HCT116 (cell line): ENCODE measurements around the gene COQ10B. TPM values are rescaled to one million over a fixed set of nuclear protein-coding genes. Genes with fewer than 3 reads are reported as not detected.

Source experiments
- ATAC-seq: fragments of 200-7000 bp; cut with Tn5 transposase; 2 replicates; pipeline ENCODE4 v1.9.1; 2020; ENCODE audit warnings: mild to moderate bottlenecking, moderate library complexity
- BruUV-seq: library from RNA; stranded (reverse); fragments of 400-500 nt; replicated peaks from 2 replicates; lab custom pipeline; 2021; lab: Mats Ljungman, UMichigan
- CTCF ChIA-PET: fragments of 300-600 bp; sonication (Branson Sonifier 250); formaldehyde crosslinking; loops from one replicate; lab custom pipeline; 2021; ENCODE audit warnings: antibody characterized with exemption; lab: Charles Lee
- POLR2A ChIA-PET: fragments of 300-600, 350-600 bp; sonication (Branson Sonifier 250); formaldehyde crosslinking; loops from one replicate; lab custom pipeline; 2021; ENCODE audit warnings: antibody characterized with exemption; lab: Charles Lee
- RAD21 ChIA-PET, 2 experiments: fragments of 300-600 bp; sonication (Branson Sonifier 250); formaldehyde crosslinking; loops; one replicate each; lab custom pipeline; 2023; ENCODE audit warnings: low total read pairs in 2 of 2; ENCODE audit not compliant: uncharacterized antibody in 2 of 2, unreplicated experiment in 2 of 2, low non-redundant PET in 1 of 2; lab: Charles Lee
- DNase-seq: peaks from one replicate; pipeline ENCODE4 v3.0.0-alpha.2; 2010; ENCODE audit warnings: low read depth, low spot score
- H2AFZ ChIP-seq: fragments of 200-600 bp; shearing (Covaris generic), sonication (generic); 2 replicates; pipeline ENCODE4 v1.6.1; 2017; ENCODE audit warnings: low read depth, mixed run types, mixed read lengths, antibody characterized with exemption, low read length; ENCODE audit not compliant: poor library complexity, severe bottlenecking
- H3K27ac ChIP-seq: 2 replicates; pipeline ENCODE4 v1.5.1; 2012; ENCODE audit warnings: low read depth, low read length
- H3K27me3 ChIP-seq: fragments of 200-600 bp; sonication (generic); 2 replicates; pipeline ENCODE4 v1.6.1; 2016; ENCODE audit warnings: mixed run types, low read length, mixed read lengths; ENCODE audit not compliant: insufficient read depth
- H3K36me3 ChIP-seq, 2 experiments: fragments of 200-500 bp in 1 of 2; fragments of 200-600 bp in 1 of 2; sonication (Bioruptor generic) in 1 of 2; sonication (generic) in 1 of 2; 2 replicates each; pipeline versions ENCODE4 v1.5.1 to v1.6.1; 2014 to 2016; ENCODE audit warnings: low read length in 2 of 2, inconsistent platforms in 1 of 2, mixed read lengths in 1 of 2, mixed run types in 1 of 2; ENCODE audit not compliant: insufficient read depth in 2 of 2, control insufficient read depth in 1 of 2
- H3K4me1 ChIP-seq, 2 experiments: fragments of 200-600 bp in 1 of 2; sonication (generic) in 1 of 2; 2 replicates each; pipeline versions ENCODE4 v1.5.1 to v1.6.1; 2012 to 2017; ENCODE audit warnings: low read length in 2 of 2, inconsistent platforms in 1 of 2, mild to moderate bottlenecking in 1 of 2, mixed read lengths in 1 of 2, mixed run types in 1 of 2, moderate library complexity in 1 of 2; ENCODE audit not compliant: insufficient read depth in 2 of 2, control insufficient read depth in 1 of 2
- H3K4me2 ChIP-seq: fragments of 200-600 bp; sonication (generic); 2 replicates; pipeline ENCODE4 v1.6.1; 2017; ENCODE audit warnings: mixed run types, low read length, mixed read lengths
- H3K4me3 ChIP-seq, 2 experiments: fragments of 200-600 bp in 1 of 2; sonication (generic) in 1 of 2; replicated peaks in 1 of 2; 2 replicates each; pipeline ENCODE4 v1.5.1; 2011 to 2016; ENCODE audit warnings: low read length in 2 of 2, control low read depth in 1 of 2, low read depth in 1 of 2, mild to moderate bottlenecking in 1 of 2, mixed read lengths in 1 of 2, mixed run types in 1 of 2
- H3K79me2 ChIP-seq: fragments of 200-600 bp; sonication (generic); 2 replicates; pipeline ENCODE4 v1.6.1; 2017; ENCODE audit warnings: mild to moderate bottlenecking, mixed run types, low read length, moderate library complexity, mixed read lengths; ENCODE audit not compliant: insufficient read depth
- H3K9ac ChIP-seq: fragments of 200-600 bp; sonication (generic); 2 replicates; pipeline ENCODE4 v1.6.1; 2016; ENCODE audit warnings: low read length, mixed read lengths
- H3K9me2 ChIP-seq: fragments of 200-600 bp; sonication (generic), shearing (Covaris generic); 2 replicates; pipeline ENCODE4 v1.6.1; 2017; ENCODE audit warnings: mixed run types, mild to moderate bottlenecking, moderate library complexity; ENCODE audit not compliant: insufficient read depth
- H3K9me3 ChIP-seq, 2 experiments: fragments of 200-500 bp in 1 of 2; fragments of 200-600 bp in 1 of 2; sonication (Bioruptor generic) in 1 of 2; sonication (generic) in 1 of 2; 2 replicates each; pipeline ENCODE4 v1.6.1; 2014 to 2017; ENCODE audit warnings: low read length in 2 of 2, mixed read lengths in 2 of 2, inconsistent platforms in 1 of 2, low read depth in 1 of 2, mild to moderate bottlenecking in 1 of 2, mixed run types in 1 of 2, moderate library complexity in 1 of 2; ENCODE audit not compliant: control insufficient read depth in 1 of 2, insufficient read depth in 1 of 2
- H4K20me1 ChIP-seq: fragments of 200-600 bp; sonication (generic), shearing (Covaris generic); 2 replicates; pipeline ENCODE4 v1.6.1; 2017; ENCODE audit warnings: mixed run types, mild to moderate bottlenecking, moderate library complexity; ENCODE audit not compliant: insufficient read depth
- CBX3 ChIP-seq: IDR thresholded peaks from 2 replicates; pipeline ENCODE4 v1.6.1; 2012; ENCODE audit warnings: low read depth
- CTCF ChIP-seq, 3 experiments: fragments of 200-600 bp in 1 of 3; sonication (generic) in 1 of 3; IDR thresholded peaks in 2 of 3; conservative IDR thresholded peaks in 1 of 3; 2 replicates each; pipeline ENCODE4 v1.5.1; 2012 to 2017; ENCODE audit warnings: low read depth in 2 of 3, low read length in 2 of 3, antibody characterized with exemption in 1 of 3, borderline replicate concordance in 1 of 3, control low read depth in 1 of 3, mild to moderate bottlenecking in 1 of 3, mixed read lengths in 1 of 3, mixed run types in 1 of 3, moderate library complexity in 1 of 3; ENCODE audit not compliant: insufficient read depth in 1 of 3
- EGR1 ChIP-seq: IDR thresholded peaks from 2 replicates; pipeline ENCODE4 v1.6.1; 2012; ENCODE audit warnings: low read depth
- EZH2 ChIP-seq: fragments of 200-600 bp; sonication (generic); IDR thresholded peaks from 2 replicates; pipeline ENCODE4 v1.6.1; 2017; ENCODE audit warnings: antibody characterized with exemption, mixed run types
- POLR2A ChIP-seq: IDR thresholded peaks from 2 replicates; pipeline ENCODE4 v1.7.0; 2011; ENCODE audit warnings: borderline replicate concordance; ENCODE audit not compliant: insufficient read depth, insufficient read length; ENCODE audit errors: extremely low read depth
- POLR2AphosphoS5 ChIP-seq: IDR thresholded peaks from 2 replicates; pipeline ENCODE4 v1.6.1; 2011; ENCODE audit warnings: mild to moderate bottlenecking, low read depth, low read length, moderate library complexity
- RAD21 ChIP-seq: IDR thresholded peaks from 2 replicates; pipeline ENCODE4 v1.6.1; 2012; ENCODE audit warnings: low read depth, mild to moderate bottlenecking
- SIN3A ChIP-seq: IDR thresholded peaks from 2 replicates; pipeline ENCODE4 v1.6.1; 2012; ENCODE audit warnings: low read depth
- SP1 ChIP-seq: IDR thresholded peaks from 2 replicates; pipeline ENCODE4 v1.6.1; 2012; ENCODE audit warnings: low read depth
- TCF7L2 ChIP-seq: IDR thresholded peaks from 2 replicates; pipeline ENCODE4 v1.7.0; 2011; ENCODE audit warnings: borderline replicate concordance, inconsistent platforms; ENCODE audit not compliant: insufficient read depth, insufficient read length; ENCODE audit errors: extremely low read depth
- ZFX ChIP-seq: fragments of 450-650 bp; IDR thresholded peaks from 2 replicates; pipeline ENCODE4 v1.6.1; 2017
- intact Hi-C: fragments of 100-400 bp; cut with micrococcal nuclease; formaldehyde crosslinking; loops from 2 replicates; pipeline ENCODE4 v1.10.0; 2022
- total RNA-seq: library from RNA; stranded (reverse); gene quantifications from one replicate; pipeline ENCODE4 v1.2.1, GENCODE V29; 2021; ENCODE audit not compliant: unreplicated experiment
- TF ChIP-seq, protein P1 (sequence below): IDR thresholded peaks from 2 replicates; pipeline ENCODE4 v1.6.1; 2012
- TF ChIP-seq, protein P2 (sequence below): IDR thresholded peaks from 2 replicates; pipeline ENCODE4 v1.6.1; 2012

COQ10B gene
- total RNA-seq, 1 experiment from 2014 or later: 20.4 TPM

DNA sequence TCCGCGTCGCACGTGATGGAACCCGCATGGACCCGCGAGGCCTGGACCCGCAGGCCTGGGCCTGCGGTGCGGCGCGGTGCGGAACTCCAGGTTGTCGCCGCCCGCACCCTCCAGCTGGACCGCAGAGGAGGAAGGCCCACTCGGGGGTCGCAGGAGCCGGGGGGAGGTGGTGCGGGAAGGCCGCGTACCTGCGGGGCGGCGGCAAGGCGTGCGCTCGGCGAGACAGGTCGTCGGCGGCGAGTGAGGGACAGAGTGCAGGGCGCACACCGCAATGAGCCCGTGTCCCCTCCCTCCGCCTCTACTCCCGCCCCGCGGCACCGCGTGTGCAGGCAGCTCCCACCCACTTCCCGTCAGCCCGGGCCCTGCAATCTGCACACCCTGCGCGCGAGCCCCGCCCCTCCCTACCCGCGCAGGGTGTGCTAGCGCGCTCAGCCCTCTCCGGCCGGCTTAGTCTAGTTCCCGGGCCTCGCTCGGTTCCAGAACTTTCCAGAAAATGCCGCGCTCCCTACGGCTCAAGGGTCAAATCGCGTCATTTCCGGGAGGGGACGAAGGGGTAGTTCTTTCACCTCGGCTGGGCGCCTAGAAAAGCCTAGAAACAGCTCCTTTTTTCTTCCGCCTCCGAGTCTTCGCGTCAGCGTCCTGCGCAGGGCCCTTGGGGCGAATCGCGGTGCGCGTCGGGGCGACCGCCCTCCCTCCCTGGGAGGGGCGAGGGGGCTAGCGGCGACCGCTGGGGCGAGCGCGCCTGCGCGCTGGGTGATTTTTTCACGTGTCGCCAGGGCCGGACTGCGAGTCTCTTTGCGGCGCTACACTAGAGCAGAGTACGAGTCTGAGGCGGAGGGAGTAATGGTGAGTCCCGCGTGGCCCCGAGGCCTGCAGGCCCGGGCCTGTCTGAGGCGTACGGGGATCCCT lies 46.5 kb downstream of the COQ10B start, which contains the start of the genes HSPD1 and HSPE1 (continued):
- no peak; the same call in 1 of the 2 replicates for TF ChIP-seq RAD21
- peak; percentile 76 for TF ChIP-seq SIN3A
- TF ChIP-seq, protein P1, sequence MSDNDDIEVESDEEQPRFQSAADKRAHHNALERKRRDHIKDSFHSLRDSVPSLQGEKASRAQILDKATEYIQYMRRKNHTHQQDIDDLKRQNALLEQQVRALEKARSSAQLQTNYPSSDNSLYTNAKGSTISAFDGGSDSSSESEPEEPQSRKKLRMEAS: peak; percentile 91
- TF ChIP-seq ZFX: peak; percentile 99
- TF ChIP-seq EZH2: no peak
- TF ChIP-seq EGR1: peak; percentile 64
- TF ChIP-seq CBX3: peak; percentile 69; the same call in 1 of the 2 replicates

GRCh38 chr2:197500503-197501131 lies 47.3 kb downstream of the COQ10B start:
- BruUV-seq: TSS peak; percentile 66
- Histone ChIP-seq H3K9ac (peak overlapping the region; percentile 90), H3K79me2 (peaks cover 87% of the 10 kb centered on the region), H3K4me1 (peaks cover 7 to 29% of the 10 kb centered on the region in 2 experiments; a peak in 3 of 4 replicates), H3K9me2 (no peaks in the 10 kb centered on the region), H3K27me3 (no peaks in the 10 kb centered on the region), H3K4me2 (peak overlapping the region; percentile 67), H3K27ac (peak overlapping the region; percentile 98), H3K9me3 (no peaks in the 10 kb centered on the region), H2AFZ (no peak overlapping the region), H3K4me3 (peak overlapping the region; percentile 81 to 83), H3K36me3 (peaks cover 39 to 79% of the 10 kb centered on the region in 2 experiments), H4K20me1 (peaks cover 49% of the 10 kb centered on the region; the same call in 1 of the 2 replicates)
- intact Hi-C loops: loop anchor here (1.0 to 10.0 kb wide), 2 partner anchors 47 to 204 kb away; partner anchors contain the start of genes COQ10B and MARS2
- ChIA-PET CTCF (interaction anchor here (1.0 kb wide), 1 partner anchor 99 kb away, joined by 4 read pairs; no protein-coding TSS in a partner anchor), POLR2A (interaction anchor here (0.6 to 2.0 kb wide), 10 partner anchors 8 to 204 kb away, joined by 3 to 25 read pairs (median 4); partner anchors contain the start of genes COQ10B, MARS2 and MOB4), RAD21 (interaction anchor here in 1 of 2 experiments (1.3 kb wide), 1 partner anchor 99 kb away, joined by 3 read pairs; no protein-coding TSS in a partner anchor)
- TF ChIP-seq TCF7L2 (no peak), POLR2AphosphoS5 (no peak), POLR2A (peak; percentile 21), SP1 (no peak), CTCF (IDR thresholded peaks at IDR 0.05 in 2 of 3, conservative IDR thresholded peaks at IDR 0.05 in 1 of 3; ENCODE audit: borderline replicate concordance in 1 of 3, insufficient read depth in 1 of 3, low read depth in 2 of 3, low read length in 2 of 3) (no peak), ZFX (peak; percentile 9; the same call in 1 of the 2 replicates), EZH2 (no peak), SIN3A (no peak)
- TF ChIP-seq, protein P2, sequence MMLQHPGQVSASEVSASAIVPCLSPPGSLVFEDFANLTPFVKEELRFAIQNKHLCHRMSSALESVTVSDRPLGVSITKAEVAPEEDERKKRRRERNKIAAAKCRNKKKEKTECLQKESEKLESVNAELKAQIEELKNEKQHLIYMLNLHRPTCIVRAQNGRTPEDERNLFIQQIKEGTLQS: no peak
- DNase-seq: no peak
- ATAC-seq: no peak
